MCF 10A (cell line): Measurements from ENCODE around the gene WDFY2. TPM values are rescaled to one million over a fixed set of nuclear protein-coding genes. Genes with fewer than 3 reads are reported as not detected.

Source experiments
- BruUV-seq: library from RNA; stranded (reverse); fragments of 400-500 nt; replicated peaks from 2 replicates; lab custom pipeline; 2021; lab: Mats Ljungman, UMichigan
- CTCF ChIA-PET: fragments of 300-600 bp; sonication (Branson Sonifier 250); formaldehyde crosslinking; extraction: SDS; loops from one replicate; lab custom pipeline; 2021; ENCODE audit warnings: antibody characterized with exemption, inconsistent platforms; lab: Yijun Ruan, JAX
- POLR2A ChIA-PET: fragments of 300-600, 350-650 bp; sonication (Branson Sonifier 250); formaldehyde crosslinking; extraction: SDS; loops from one replicate; lab custom pipeline; 2020; ENCODE audit warnings: antibody characterized with exemption, inconsistent platforms; lab: Yijun Ruan, JAX
- DNase-seq: peaks from one replicate; pipeline ENCODE4 v3.0.0-alpha.2; 2018; ENCODE audit not compliant: unreplicated experiment
- H3K27ac Mint-ChIP-seq: one replicate; pipeline ENCODE4 v1.8.0; 2022; ENCODE audit warnings: mild to moderate bottlenecking, low read depth, mixed read lengths; ENCODE audit not compliant: unreplicated experiment
- H3K27me3 Mint-ChIP-seq: one replicate; pipeline ENCODE4 v1.8.0; 2022; ENCODE audit warnings: mixed read lengths; ENCODE audit not compliant: insufficient read depth, unreplicated experiment
- H3K36me3 Mint-ChIP-seq: one replicate; pipeline ENCODE4 v1.8.0; 2022; ENCODE audit warnings: mild to moderate bottlenecking, moderate library complexity, mixed read lengths; ENCODE audit not compliant: insufficient read depth, unreplicated experiment
- H3K4me1 Mint-ChIP-seq: one replicate; pipeline ENCODE4 v1.8.0; 2022; ENCODE audit warnings: mixed read lengths; ENCODE audit not compliant: insufficient read depth, unreplicated experiment
- H3K4me3 Mint-ChIP-seq: one replicate; pipeline ENCODE4 v1.8.0; 2022; ENCODE audit warnings: mild to moderate bottlenecking, moderate library complexity, mixed read lengths; ENCODE audit not compliant: unreplicated experiment
- H3K9me3 Mint-ChIP-seq: one replicate; pipeline ENCODE4 v1.8.0; 2022; ENCODE audit warnings: mixed read lengths; ENCODE audit not compliant: unreplicated experiment
- CTCF ChIP-seq: fragments of 200-600 bp; IDR thresholded peaks from one replicate; pipeline ENCODE4 v1.8.0; 2022; ENCODE audit warnings: antibody characterized with exemption, mild to moderate bottlenecking; ENCODE audit not compliant: unreplicated experiment
- intact Hi-C: fragments of 100-400 bp; cut with micrococcal nuclease; formaldehyde crosslinking; loops from 2 replicates; pipeline ENCODE4 v1.14.1; 2022
- total RNA-seq: library from RNA; stranded (reverse); gene quantifications from 2 replicates; pipeline ENCODE4 v1.2.3, GENCODE V29; 2022

Gene WDFY2
- total RNA-seq, 1 experiment from 2014 or later = 56.2 TPM

GRCh38 chr13:51623473-51623872 lies 39.2 kb downstream of the WDFY2 start:
- Mint-ChIP-seq H3K4me1 (peaks cover 69% of the 10 kb centered on the region), H3K36me3 (no peaks in the 10 kb centered on the region), H3K27me3 (no peaks in the 10 kb centered on the region), H3K9me3 (no peaks in the 10 kb centered on the region), H3K4me3 (no peak overlapping the region), H3K27ac (peak overlapping the region; percentile 63)
- CTCF ChIA-PET = interaction anchor here (0.7 to 1.1 kb wide), 3 partner anchors 28 to 174 kb away, joined by 3 to 4 read pairs (median 4); no protein-coding TSS in a partner anchor
- DNase-seq = no peak
- BruUV-seq = no TSS peak
- intact Hi-C loops = no loop called here
- no peak for TF ChIP-seq CTCF
- POLR2A ChIA-PET = interaction anchor here (0.7 to 3.3 kb wide), 7 partner anchors 9 to 169 kb away, joined by 3 to 33 read pairs (median 6); no protein-coding TSS in a partner anchor

GRCh38 chr13:51624207-51624606 lies 39.9 kb downstream of the WDFY2 start:
- no TSS peak for BruUV-seq
- intact Hi-C loops = no loop called here
- H3K4me1 Mint-ChIP-seq = peaks cover 66% of the 10 kb centered on the region

GRCh38 chr13:51624695-51625345 lies 40.6 kb downstream of the WDFY2 start:
- H3K4me1 Mint-ChIP-seq = peaks cover 60% of the 10 kb centered on the region
- POLR2A ChIA-PET = interaction anchor here (0.7 to 3.3 kb wide), 21 partner anchors 10 to 211 kb away, joined by 3 to 33 read pairs (median 6); partner anchors contain the start of gene INTS6
- peak overlapping the region; percentile 63 for H3K27ac Mint-ChIP-seq

More at GRCh38 chr13:51624207-51624606, 39.9 kb downstream of the WDFY2 start:
- DNase-seq = no peak
- ChIA-PET CTCF (interaction anchor here (0.6 to 1.8 kb wide), 7 partner anchors 29 to 223 kb away, joined by 3 to 7 read pairs (median 4); no protein-coding TSS in a partner anchor), POLR2A (interaction anchor here (0.7 to 3.3 kb wide), 10 partner anchors 11 to 212 kb away, joined by 3 to 33 read pairs (median 5); partner anchors contain the start of gene INTS6)
- no peaks in the 10 kb centered on the region for H3K36me3 Mint-ChIP-seq
- no peaks in the 10 kb centered on the region for H3K9me3 Mint-ChIP-seq
- peak overlapping the region; percentile 63 for H3K27ac Mint-ChIP-seq
- no peaks in the 10 kb centered on the region for H3K27me3 Mint-ChIP-seq
- no peak for TF ChIP-seq CTCF
- H3K4me3 Mint-ChIP-seq = no peak overlapping the region

More at GRCh38 chr13:51624695-51625345, 40.6 kb downstream of the WDFY2 start:
- no peaks in the 10 kb centered on the region for H3K9me3 Mint-ChIP-seq
- TF ChIP-seq CTCF = no peak
- no peaks in the 10 kb centered on the region for H3K27me3 Mint-ChIP-seq
- CTCF ChIA-PET = interaction anchor here (0.5 to 2.3 kb wide), 12 partner anchors 11 to 223 kb away, joined by 3 to 11 read pairs (median 4); no protein-coding TSS in a partner anchor
- BruUV-seq = no TSS peak
- intact Hi-C loops = loop anchor here (5.0 kb wide), 2 partner anchors 103 to 107 kb away; no protein-coding TSS in a partner anchor
- no peak for DNase-seq
- no peak overlapping the region for H3K4me3 Mint-ChIP-seq
- H3K36me3 Mint-ChIP-seq = no peaks in the 10 kb centered on the region
